ENCODE results near the gene SRMS. TPM values are rescaled to one million over a fixed set of nuclear protein-coding genes. Genes with fewer than 3 reads are reported as not detected.
"Not testable (repeated sequence)": the region's sequence is repeated elsewhere in the genome, so short reads cannot be mapped to it uniquely, and the experiment has no call there.

SRMS gene
- polyA plus RNA-seq, 1 donor (not counting 4 experiments of a cell fraction or from before 2014, with no cell fraction given) = 0.10 TPM

GRCh38 chr20:63560856-63561609 lies 13.5 kb upstream of the SRMS start:
- FAIRE-seq = no peak

GRCh38 chr20:63560333-63560805 lies 12.8 kb upstream of the SRMS start:
- Histone ChIP-seq H3K9me3 (ENCODE audit: control insufficient read depth, low read depth, low read length) (no peaks in the 10 kb centered on the region), H3K4me2 (ENCODE audit: control insufficient read depth, extremely low read depth, insufficient read depth, low read depth, low read length) (no peak overlapping the region), H3K27me3 (ENCODE audit: control insufficient read depth, extremely low read depth, insufficient read depth, low read length) (no peaks in the 10 kb centered on the region), H4K20me1 (ENCODE audit: control insufficient read depth, extremely low read depth, insufficient read depth, low read length) (peaks cover 4% of the 10 kb centered on the region), H3K36me3 (ENCODE audit: control insufficient read depth in 2 of 2, extremely low read depth in 1 of 2, insufficient read depth in 2 of 2, low read length in 2 of 2) (peaks cover 28 to 40% of the 10 kb centered on the region in 2 experiments), H3K27ac (ENCODE audit: control insufficient read depth, insufficient read depth, low read length) (no peak overlapping the region), H3K79me2 (ENCODE audit: control insufficient read depth, insufficient read depth, low read length) (peaks cover 6% of the 10 kb centered on the region), H3K4me3 (ENCODE audit: control insufficient read depth in 2 of 3, extremely low read depth in 1 of 3, insufficient read depth in 2 of 3, low read depth in 1 of 3, low read length in 3 of 3) (no peak overlapping the region), H3K9me1 (ENCODE audit: control insufficient read depth, extremely low read depth, insufficient read depth, low read length) (no peaks in the 10 kb centered on the region), H2AFZ (ENCODE audit: control insufficient read depth, low read length) (no peak overlapping the region), H3K4me1 (ENCODE audit: control insufficient read depth, extremely low read depth, insufficient read depth, low read length) (no peaks in the 10 kb centered on the region), H3K9ac (ENCODE audit: control insufficient read depth, extremely low read depth, insufficient read depth, low read length) (no peak overlapping the region)
- DNase-seq (ENCODE audit: low read depth, low spot score) (no peak), FAIRE-seq (no peak)
- dilution Hi-C loops (cut with MboI; ENCODE audit: extremely low pct_ligation_motif_present, low sequenced_read_pairs) = no loop called here
- TF ChIP-seq EZH2 (IDR thresholded peaks at IDR 0.05; ENCODE audit: low read length) (no peak), CTCF (optimal IDR thresholded peaks at IDR 0.05 in 1 of 3, IDR thresholded peaks at IDR 0.05 in 1 of 3, conservative IDR thresholded peaks at IDR 0.05 in 1 of 3; ENCODE audit: extremely low read depth in 1 of 3, insufficient read depth in 2 of 3, low read length in 3 of 3) (no peak)

More at GRCh38 chr20:63560856-63561609, 13.5 kb upstream of the SRMS start:
- DNase-seq (ENCODE audit: low read depth, low spot score) = no peak
- Histone ChIP-seq H3K9ac (ENCODE audit: control insufficient read depth, extremely low read depth, insufficient read depth, low read length) (no peak overlapping the region), H4K20me1 (ENCODE audit: control insufficient read depth, extremely low read depth, insufficient read depth, low read length) (peaks cover 4% of the 10 kb centered on the region), H3K27me3 (ENCODE audit: control insufficient read depth, extremely low read depth, insufficient read depth, low read length) (no peaks in the 10 kb centered on the region), H3K79me2 (ENCODE audit: control insufficient read depth, insufficient read depth, low read length) (peaks cover 8% of the 10 kb centered on the region), H3K9me3 (ENCODE audit: control insufficient read depth, low read depth, low read length) (no peaks in the 10 kb centered on the region), H3K4me3 (ENCODE audit: control insufficient read depth in 2 of 3, extremely low read depth in 1 of 3, insufficient read depth in 2 of 3, low read depth in 1 of 3, low read length in 3 of 3) (no peak overlapping the region), H3K4me1 (ENCODE audit: control insufficient read depth, extremely low read depth, insufficient read depth, low read length) (no peaks in the 10 kb centered on the region), H3K27ac (ENCODE audit: control insufficient read depth, insufficient read depth, low read length) (no peak overlapping the region), H3K36me3 (ENCODE audit: control insufficient read depth in 2 of 2, extremely low read depth in 1 of 2, insufficient read depth in 2 of 2, low read length in 2 of 2) (peaks cover 28 to 39% of the 10 kb centered on the region in 2 experiments), H2AFZ (ENCODE audit: control insufficient read depth, low read length) (no peak overlapping the region), H3K4me2 (ENCODE audit: control insufficient read depth, extremely low read depth, insufficient read depth, low read depth, low read length) (no peak overlapping the region), H3K9me1 (ENCODE audit: control insufficient read depth, extremely low read depth, insufficient read depth, low read length) (no peaks in the 10 kb centered on the region)
- dilution Hi-C loops (cut with MboI; ENCODE audit: extremely low pct_ligation_motif_present, low sequenced_read_pairs) = no loop called here
- no peak for TF ChIP-seq CTCF (optimal IDR thresholded peaks at IDR 0.05 in 1 of 3, IDR thresholded peaks at IDR 0.05 in 1 of 3, conservative IDR thresholded peaks at IDR 0.05 in 1 of 3; ENCODE audit: extremely low read depth in 1 of 3, insufficient read depth in 2 of 3, low read length in 3 of 3)

GRCh38 chr20:63559485-63560332 lies 12.2 kb upstream of the SRMS start:
- H3K4me1 ChIP-seq (ENCODE audit: control insufficient read depth, extremely low read depth, insufficient read depth, low read length); H3K27ac ChIP-seq (ENCODE audit: control insufficient read depth, insufficient read depth, low read length); H3K9me1 ChIP-seq (ENCODE audit: control insufficient read depth, extremely low read depth, insufficient read depth, low read length); H3K9ac ChIP-seq (ENCODE audit: control insufficient read depth, extremely low read depth, insufficient read depth, low read length); dilution Hi-C loops (cut with MboI; ENCODE audit: extremely low pct_ligation_motif_present, low sequenced_read_pairs); H3K79me2 ChIP-seq (ENCODE audit: control insufficient read depth, insufficient read depth, low read length); H3K4me3 ChIP-seq (ENCODE audit: control insufficient read depth in 2 of 3, extremely low read depth in 1 of 3, insufficient read depth in 2 of 3, low read depth in 1 of 3, low read length in 3 of 3); H4K20me1 ChIP-seq (ENCODE audit: control insufficient read depth, extremely low read depth, insufficient read depth, low read length); H3K4me2 ChIP-seq (ENCODE audit: control insufficient read depth, extremely low read depth, insufficient read depth, low read depth, low read length); FAIRE-seq; DNase-seq (ENCODE audit: low read depth, low spot score); H3K27me3 ChIP-seq (ENCODE audit: control insufficient read depth, extremely low read depth, insufficient read depth, low read length); H3K9me3 ChIP-seq (ENCODE audit: control insufficient read depth, low read depth, low read length); H2AFZ ChIP-seq (ENCODE audit: control insufficient read depth, low read length): not testable (repeated sequence)
- H3K36me3 ChIP-seq (ENCODE audit: control insufficient read depth in 2 of 2, extremely low read depth in 1 of 2, insufficient read depth in 2 of 2, low read length in 2 of 2) = peaks cover 28 to 35% of the 10 kb centered on the region in 2 experiments
